Measurements from ENCODE around the gene CDKN2B-AS1.

CDKN2B-AS1 gene

GRCh38 chr9:21961569-21961968, 33.0 kb upstream of the CDKN2B-AS1 start:
- H3K4me2 ChIP-seq (ENCODE audit: low read length), result no peak overlapping the region
- no peak overlapping the region for H3K27ac ChIP-seq (ENCODE audit: low read depth, low read length)
- H3K4me1 ChIP-seq (ENCODE audit: control insufficient read depth in 1 of 2, insufficient read depth in 2 of 2, low read length in 2 of 2), result peaks cover 6 to 8% of the 10 kb centered on the region in 2 experiments
- H4K91ac ChIP-seq (ENCODE audit: low read depth, low read length), result no peak overlapping the region
- H3K14ac ChIP-seq (ENCODE audit: low read length), result no peak overlapping the region
- H3K9ac ChIP-seq (ENCODE audit: low read length), result no peak overlapping the region
- no peak overlapping the region for H3K4me3 ChIP-seq (ENCODE audit: low read depth, low read length)
- no peak for DNase-seq
- H2AK5ac ChIP-seq (ENCODE audit: low read length), result no peak overlapping the region
- H3K18ac ChIP-seq (ENCODE audit: low read length), result no peak overlapping the region
- H2BK120ac ChIP-seq (ENCODE audit: insufficient read depth, low read length, poor library complexity), result no peak overlapping the region
- H3K23ac ChIP-seq (ENCODE audit: low read length), result no peak overlapping the region
- no peak overlapping the region for H2BK12ac ChIP-seq (ENCODE audit: low read length)
- H3K79me2 ChIP-seq (ENCODE audit: control insufficient read depth, insufficient read depth, low read length, poor library complexity), result no peaks in the 10 kb centered on the region
- peaks cover 12% of the 10 kb centered on the region for H3K27me3 ChIP-seq (ENCODE audit: insufficient read depth, low read length)
- H3K9me3 ChIP-seq (ENCODE audit: insufficient read depth, low read depth, low read length), result peaks cover 3% of the 10 kb centered on the region
- H4K8ac ChIP-seq (ENCODE audit: low read depth, low read length), result no peak overlapping the region
- no CpG with 5 or more reads among the region's 2 CpGs for WGBS (ENCODE audit: extremely low coverage, insufficient coverage, insufficient read length)
- no peak overlapping the region for H4K12ac ChIP-seq (ENCODE audit: low read depth, low read length)
- peaks cover 4% of the 10 kb centered on the region for H3K79me1 ChIP-seq (ENCODE audit: low read length)
- no peak overlapping the region for H3K4ac ChIP-seq (ENCODE audit: low read depth, low read length)
- no peak overlapping the region for H2AFZ ChIP-seq (ENCODE audit: insufficient read depth, low read length, poor library complexity)
- no peaks in the 10 kb centered on the region for H3K36me3 ChIP-seq (ENCODE audit: control insufficient read depth in 1 of 2, insufficient read depth in 2 of 2, low read length in 2 of 2)
- no peak overlapping the region for H2BK5ac ChIP-seq (ENCODE audit: low read depth, low read length, poor library complexity)

GRCh38 chr9:21964925-21965385, 29.6 kb upstream of the CDKN2B-AS1 start:
- no peak overlapping the region for H3K27ac ChIP-seq (ENCODE audit: low read depth, low read length)
- H3K4me3 ChIP-seq (ENCODE audit: low read depth, low read length), result peak overlapping the region; percentile 5
- peak overlapping the region; percentile 73 for H3K4me2 ChIP-seq (ENCODE audit: low read length)
- no CpG with 5 or more reads among the region's 29 CpGs for WGBS (ENCODE audit: extremely low coverage, insufficient coverage, insufficient read length)
- no peaks in the 10 kb centered on the region for H3K36me3 ChIP-seq (ENCODE audit: control insufficient read depth in 1 of 2, insufficient read depth in 2 of 2, low read length in 2 of 2)
- no peaks in the 10 kb centered on the region for H3K79me2 ChIP-seq (ENCODE audit: control insufficient read depth, insufficient read depth, low read length, poor library complexity)
- H3K4me1 ChIP-seq (ENCODE audit: control insufficient read depth in 1 of 2, insufficient read depth in 2 of 2, low read length in 2 of 2), result peaks cover 11 to 18% of the 10 kb centered on the region in 2 experiments
- H4K8ac ChIP-seq (ENCODE audit: low read depth, low read length), result peak overlapping the region; percentile 63
- no peak overlapping the region for H2BK12ac ChIP-seq (ENCODE audit: low read length)
- DNase-seq, result peak in 1 of 2 donors; percentile 39
- no peak overlapping the region for H2BK120ac ChIP-seq (ENCODE audit: insufficient read depth, low read length, poor library complexity)
- no peak overlapping the region for H3K18ac ChIP-seq (ENCODE audit: low read length)
- H3K14ac ChIP-seq (ENCODE audit: low read length), result peak overlapping the region; percentile 60
- H2AFZ ChIP-seq (ENCODE audit: insufficient read depth, low read length, poor library complexity), result peak overlapping the region; percentile 82
- H4K91ac ChIP-seq (ENCODE audit: low read depth, low read length), result no peak overlapping the region
- H3K4ac ChIP-seq (ENCODE audit: low read depth, low read length), result no peak overlapping the region
- no peak overlapping the region for H3K23ac ChIP-seq (ENCODE audit: low read length)
- H3K27me3 ChIP-seq (ENCODE audit: insufficient read depth, low read length), result peaks cover 44% of the 10 kb centered on the region
- no peak overlapping the region for H2BK5ac ChIP-seq (ENCODE audit: low read depth, low read length, poor library complexity)
- H3K9ac ChIP-seq (ENCODE audit: low read length), result no peak overlapping the region
- H3K79me1 ChIP-seq (ENCODE audit: low read length), result peaks cover 4% of the 10 kb centered on the region
- peaks cover 11% of the 10 kb centered on the region for H3K9me3 ChIP-seq (ENCODE audit: insufficient read depth, low read depth, low read length)
- H4K12ac ChIP-seq (ENCODE audit: low read depth, low read length), result no peak overlapping the region
- no peak overlapping the region for H2AK5ac ChIP-seq (ENCODE audit: low read length)

GRCh38 chr9:21965401-21965951, 29.1 kb upstream of the CDKN2B-AS1 start:
- H3K79me2 ChIP-seq (ENCODE audit: control insufficient read depth, insufficient read depth, low read length, poor library complexity), result no peaks in the 10 kb centered on the region
- H3K14ac ChIP-seq (ENCODE audit: low read length), result peak overlapping the region; percentile 60
- no peaks in the 10 kb centered on the region for H3K36me3 ChIP-seq (ENCODE audit: control insufficient read depth in 1 of 2, insufficient read depth in 2 of 2, low read length in 2 of 2)
- no peak overlapping the region for H3K4ac ChIP-seq (ENCODE audit: low read depth, low read length)
- peak overlapping the region; percentile 82 for H2AFZ ChIP-seq (ENCODE audit: insufficient read depth, low read length, poor library complexity)
- no peak overlapping the region for H4K12ac ChIP-seq (ENCODE audit: low read depth, low read length)
- no CpG with 5 or more reads among the region's 30 CpGs for WGBS (ENCODE audit: extremely low coverage, insufficient coverage, insufficient read length)
- H4K91ac ChIP-seq (ENCODE audit: low read depth, low read length), result no peak overlapping the region
- peaks cover 12% of the 10 kb centered on the region for H3K9me3 ChIP-seq (ENCODE audit: insufficient read depth, low read depth, low read length)
- H3K27me3 ChIP-seq (ENCODE audit: insufficient read depth, low read length), result peaks cover 49% of the 10 kb centered on the region
- no peak overlapping the region for H3K9ac ChIP-seq (ENCODE audit: low read length)
- no peak overlapping the region for H3K27ac ChIP-seq (ENCODE audit: low read depth, low read length)
- DNase-seq, result peak; percentile 50 to 63
- H3K23ac ChIP-seq (ENCODE audit: low read length), result no peak overlapping the region
- peaks cover 4% of the 10 kb centered on the region for H3K79me1 ChIP-seq (ENCODE audit: low read length)
- peak overlapping the region; percentile 5 for H3K4me3 ChIP-seq (ENCODE audit: low read depth, low read length)
- H3K4me2 ChIP-seq (ENCODE audit: low read length), result peak overlapping the region; percentile 73
- H2BK120ac ChIP-seq (ENCODE audit: insufficient read depth, low read length, poor library complexity), result no peak overlapping the region
- peaks cover 11 to 18% of the 10 kb centered on the region in 2 experiments for H3K4me1 ChIP-seq (ENCODE audit: control insufficient read depth in 1 of 2, insufficient read depth in 2 of 2, low read length in 2 of 2)
- H4K8ac ChIP-seq (ENCODE audit: low read depth, low read length), result peak overlapping the region; percentile 63
- H3K18ac ChIP-seq (ENCODE audit: low read length), result no peak overlapping the region
- peak overlapping the region; percentile 5 for H2BK12ac ChIP-seq (ENCODE audit: low read length)
- H2BK5ac ChIP-seq (ENCODE audit: low read depth, low read length, poor library complexity), result no peak overlapping the region
- no peak overlapping the region for H2AK5ac ChIP-seq (ENCODE audit: low read length)

GRCh38 chr9:21966140-21966851, 28.3 kb upstream of the CDKN2B-AS1 start:
- no peak overlapping the region for H3K27ac ChIP-seq (ENCODE audit: low read depth, low read length)
- peaks cover 17 to 24% of the 10 kb centered on the region in 2 experiments for H3K4me1 ChIP-seq (ENCODE audit: control insufficient read depth in 1 of 2, insufficient read depth in 2 of 2, low read length in 2 of 2)
- no peak overlapping the region for H2BK120ac ChIP-seq (ENCODE audit: insufficient read depth, low read length, poor library complexity)
- H2AFZ ChIP-seq (ENCODE audit: insufficient read depth, low read length, poor library complexity), result no peak overlapping the region
- H3K18ac ChIP-seq (ENCODE audit: low read length), result no peak overlapping the region
- H3K9me3 ChIP-seq (ENCODE audit: insufficient read depth, low read depth, low read length), result peaks cover 15% of the 10 kb centered on the region
- DNase-seq, result no peak
- H3K23ac ChIP-seq (ENCODE audit: low read length), result no peak overlapping the region
- no peak overlapping the region for H2BK5ac ChIP-seq (ENCODE audit: low read depth, low read length, poor library complexity)
- no peak overlapping the region for H3K4me3 ChIP-seq (ENCODE audit: low read depth, low read length)
- H4K8ac ChIP-seq (ENCODE audit: low read depth, low read length), result no peak overlapping the region
- no peak overlapping the region for H3K9ac ChIP-seq (ENCODE audit: low read length)
- no peak overlapping the region for H4K12ac ChIP-seq (ENCODE audit: low read depth, low read length)
- H3K14ac ChIP-seq (ENCODE audit: low read length), result no peak overlapping the region
- H3K4me2 ChIP-seq (ENCODE audit: low read length), result peak overlapping the region; percentile 73
- no peak overlapping the region for H4K91ac ChIP-seq (ENCODE audit: low read depth, low read length)
- no peaks in the 10 kb centered on the region for H3K36me3 ChIP-seq (ENCODE audit: control insufficient read depth in 1 of 2, insufficient read depth in 2 of 2, low read length in 2 of 2)
- no peak overlapping the region for H3K4ac ChIP-seq (ENCODE audit: low read depth, low read length)
- H3K79me2 ChIP-seq (ENCODE audit: control insufficient read depth, insufficient read depth, low read length, poor library complexity), result no peaks in the 10 kb centered on the region
- no peak overlapping the region for H2AK5ac ChIP-seq (ENCODE audit: low read length)
- no peak overlapping the region for H2BK12ac ChIP-seq (ENCODE audit: low read length)
- H3K27me3 ChIP-seq (ENCODE audit: insufficient read depth, low read length), result peaks cover 57% of the 10 kb centered on the region
- peaks cover 4% of the 10 kb centered on the region for H3K79me1 ChIP-seq (ENCODE audit: low read length)
- WGBS (ENCODE audit: extremely low coverage, insufficient coverage, insufficient read length), result no CpG with 5 or more reads among the region's 15 CpGs

All from trophoblast cell (in vitro differentiated cells and primary cell).